IgD-negative memory B cell (primary cell): Measurements from ENCODE around the gene ABAT. TPM values are rescaled to one million over a fixed set of nuclear protein-coding genes. Genes with fewer than 3 reads are reported as not detected.

ENCODE experiments used
- H3K27ac Mint-ChIP-seq, 3 donors: one replicate each; pipeline ENCODE4 v1.8.0; 2020 to 2022; ENCODE audit warnings: mild to moderate bottlenecking in 3 of 3, mixed read lengths in 3 of 3, moderate library complexity in 1 of 3
- H3K27me3 Mint-ChIP-seq: one replicate; pipeline ENCODE4 v1.8.0; 2021; ENCODE audit warnings: mixed read lengths
- H3K36me3 Mint-ChIP-seq: one replicate; pipeline ENCODE4 v1.8.0; 2020; ENCODE audit warnings: mild to moderate bottlenecking, mixed read lengths
- H3K4me1 Mint-ChIP-seq, 3 donors: one replicate each; pipeline ENCODE4 v1.8.0; 2020 to 2022; ENCODE audit warnings: mixed read lengths in 3 of 3, mild to moderate bottlenecking in 1 of 3
- H3K4me3 Mint-ChIP-seq, 4 donors: one replicate each; pipeline ENCODE4 v1.8.0; 2020 to 2022; ENCODE audit warnings: mild to moderate bottlenecking in 4 of 4, mixed read lengths in 4 of 4, moderate library complexity in 3 of 4
- H3K9me3 Mint-ChIP-seq, 3 donors: one replicate each; pipeline ENCODE4 v1.8.0; 2020 to 2021; ENCODE audit warnings: mixed read lengths in 3 of 3, mild to moderate bottlenecking in 1 of 3
- polyA plus RNA-seq: library from polyadenylated mRNA; unstranded; fragments of 300-500 nt; fragmentation: Illumina TruSeq; gene quantifications from one replicate; pipeline ENCODE4 v1.2.3, GENCODE V29; 2021

ABAT gene
- polyA plus RNA-seq, 1 donor from 2014 or later = 3.3 TPM

DNA sequence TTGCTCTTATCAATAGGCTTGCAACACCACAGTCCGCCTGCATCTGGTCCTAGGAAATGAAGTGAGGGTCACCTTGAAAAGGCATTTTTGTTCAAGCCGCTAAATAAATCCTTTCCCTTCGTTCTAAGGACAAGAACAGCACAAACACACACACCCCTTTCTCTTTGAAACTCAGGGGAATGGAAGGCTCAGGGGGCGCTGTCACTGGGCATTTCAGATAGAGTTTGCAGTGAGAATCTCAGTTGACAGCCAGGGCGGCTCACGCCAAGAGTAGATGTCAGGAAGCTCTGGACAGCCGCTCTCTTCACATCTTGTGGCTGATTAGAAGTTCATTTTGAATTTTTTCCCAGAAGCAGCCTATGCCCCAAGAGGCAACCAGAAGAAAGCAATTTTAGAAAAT lies 39.8 kb downstream of the ABAT start:
- Mint-ChIP-seq H3K27me3 (peaks cover 3% of the 10 kb centered on the region), H3K4me1 (peaks cover 0 to 1% (median 1%) of the 10 kb centered on the region in 3 donors), H3K27ac (peak overlapping the region in 1 of 3 donors; percentile 2), H3K36me3 (peaks cover 3% of the 10 kb centered on the region), H3K4me3 (no peak overlapping the region), H3K9me3 (peaks cover 4 to 8% (median 4%) of the 10 kb centered on the region in 3 donors)

DNA sequence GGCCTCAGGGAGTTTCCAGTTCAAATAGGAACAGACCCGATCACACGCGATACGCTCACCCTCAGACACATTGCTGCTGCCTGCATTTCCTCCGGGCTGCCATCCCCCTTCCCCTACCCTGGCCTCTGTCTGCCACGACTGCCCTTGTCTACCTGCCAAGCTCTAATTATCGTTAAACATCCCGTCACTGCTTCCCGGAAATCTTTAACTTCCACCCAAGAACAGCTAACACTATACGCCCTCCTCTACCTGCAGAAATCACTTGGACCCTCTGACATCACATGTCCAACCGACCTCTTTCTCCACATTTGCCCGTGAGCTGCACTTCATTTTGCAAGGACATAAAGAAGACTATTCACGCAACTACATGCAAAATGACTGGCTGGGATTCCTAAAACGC lies 40.4 kb downstream of the ABAT start:
- peaks cover 3% of the 10 kb centered on the region for H3K36me3 Mint-ChIP-seq
- H3K27ac Mint-ChIP-seq = no peak overlapping the region
- peaks cover 3% of the 10 kb centered on the region for H3K27me3 Mint-ChIP-seq
- H3K9me3 Mint-ChIP-seq = peaks cover 4 to 8% (median 4%) of the 10 kb centered on the region in 3 donors
- H3K4me1 Mint-ChIP-seq = peaks cover 0 to 1% (median 1%) of the 10 kb centered on the region in 3 donors
- no peak overlapping the region for H3K4me3 Mint-ChIP-seq

DNA sequence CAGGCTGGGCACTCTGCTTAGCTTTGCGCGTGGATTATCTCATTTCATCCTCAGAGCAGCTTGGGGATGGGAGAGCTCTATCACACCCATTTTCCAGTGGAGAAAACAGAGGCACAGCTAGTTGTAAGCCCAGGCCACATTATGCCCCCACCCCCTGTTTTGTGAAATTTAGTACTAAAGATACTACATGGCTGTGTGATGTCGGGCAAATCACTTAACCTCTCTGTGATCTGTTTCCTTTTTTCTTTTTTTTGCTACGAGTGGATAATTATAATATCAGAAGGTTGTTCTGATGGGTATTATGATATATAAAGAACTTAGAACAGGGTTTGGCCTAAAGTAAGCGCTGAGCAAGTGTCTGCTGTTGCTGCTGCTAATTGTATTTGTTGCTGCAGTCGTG lies 41.6 kb downstream of the ABAT start:
- peaks cover 3% of the 10 kb centered on the region for H3K36me3 Mint-ChIP-seq
- H3K4me1 Mint-ChIP-seq = peaks cover 0 to 1% (median 1%) of the 10 kb centered on the region in 3 donors
- H3K27ac Mint-ChIP-seq = peak overlapping the region in 1 of 3 donors; percentile 16
- H3K27me3 Mint-ChIP-seq = peaks cover 2% of the 10 kb centered on the region
- H3K4me3 Mint-ChIP-seq = no peak overlapping the region
- H3K9me3 Mint-ChIP-seq = peaks cover 3 to 8% (median 4%) of the 10 kb centered on the region in 3 donors

DNA sequence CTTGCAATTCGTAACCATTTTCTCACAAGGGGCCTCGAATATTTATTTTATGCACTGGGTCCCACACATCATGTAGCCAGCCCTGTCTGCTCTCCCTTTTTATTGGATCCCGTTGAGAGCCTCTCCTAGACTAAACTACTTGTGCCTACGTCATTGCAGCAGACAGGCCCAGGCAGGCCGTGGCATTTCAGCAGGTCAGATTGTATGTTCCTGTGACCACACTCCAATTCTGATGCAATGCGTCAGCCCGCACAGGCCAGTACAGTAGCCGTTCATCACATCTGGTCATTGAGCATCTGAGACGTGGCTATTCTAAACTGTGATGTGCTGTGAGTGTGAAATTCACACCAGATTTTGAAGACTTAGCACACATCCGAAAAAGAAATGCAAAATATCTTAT lies 42.2 kb downstream of the ABAT start:
- peak overlapping the region in 1 of 3 donors; percentile 16 for H3K27ac Mint-ChIP-seq
- H3K9me3 Mint-ChIP-seq = peaks cover 0 to 8% (median 4%) of the 10 kb centered on the region in 3 donors
- H3K4me1 Mint-ChIP-seq = peaks cover 0 to 1% (median 1%) of the 10 kb centered on the region in 3 donors
- no peak overlapping the region for H3K4me3 Mint-ChIP-seq
- H3K36me3 Mint-ChIP-seq = peaks cover 3% of the 10 kb centered on the region
- no peaks in the 10 kb centered on the region for H3K27me3 Mint-ChIP-seq

DNA sequence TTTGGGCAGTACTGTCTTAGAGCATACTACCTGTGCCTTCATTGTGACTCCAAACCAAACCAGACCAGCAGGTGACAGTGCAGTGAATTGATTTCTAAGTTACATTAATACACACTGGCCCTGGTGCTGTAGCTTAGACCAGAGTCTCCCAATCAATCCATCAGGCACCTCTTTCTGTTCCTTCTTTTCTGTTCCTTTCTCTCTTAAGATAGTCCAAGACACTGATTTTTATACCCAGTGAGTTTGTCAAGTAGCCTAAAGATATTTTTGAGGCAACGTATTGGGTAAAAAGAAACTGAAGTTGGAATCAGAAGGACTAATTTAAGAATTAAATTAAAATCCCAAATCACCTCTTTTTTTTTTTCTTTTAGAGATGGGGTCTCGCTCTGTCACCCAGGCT lies 43.1 kb downstream of the ABAT start:
- no peak overlapping the region for H3K27ac Mint-ChIP-seq
- H3K4me3 Mint-ChIP-seq = no peak overlapping the region
- H3K9me3 Mint-ChIP-seq = peaks cover 0 to 8% (median 4%) of the 10 kb centered on the region in 3 donors
- peaks cover 3% of the 10 kb centered on the region for H3K36me3 Mint-ChIP-seq
- H3K27me3 Mint-ChIP-seq = no peaks in the 10 kb centered on the region
- H3K4me1 Mint-ChIP-seq = peaks cover 0 to 3% (median 3%) of the 10 kb centered on the region in 3 donors

DNA sequence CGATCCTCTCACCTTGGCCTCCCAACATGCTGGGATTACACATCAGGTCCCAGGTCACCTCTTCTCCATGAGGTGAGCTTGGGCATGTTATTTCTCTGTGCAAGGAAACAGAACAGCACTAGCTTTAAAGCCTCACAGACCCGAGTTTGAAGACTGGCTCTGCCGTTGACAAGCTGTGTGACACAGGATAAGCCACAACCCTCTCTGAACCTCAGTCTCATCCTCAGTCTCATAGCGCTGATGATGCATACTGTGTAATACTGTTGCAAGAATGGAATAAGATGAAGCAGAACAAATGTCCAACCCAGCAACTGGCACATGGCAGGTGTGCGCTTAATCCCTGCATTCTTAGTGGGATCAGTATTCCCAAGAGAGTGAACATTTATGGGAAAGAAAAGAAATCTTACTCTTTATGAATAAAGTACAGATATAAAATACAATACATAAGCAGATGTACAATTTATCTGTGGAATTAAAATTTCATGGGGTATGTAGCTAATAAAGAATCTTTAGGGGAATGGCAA lies 43.5 kb downstream of the ABAT start:
- Mint-ChIP-seq H3K36me3 (peaks cover 3% of the 10 kb centered on the region), H3K4me1 (peaks cover 0 to 3% (median 1%) of the 10 kb centered on the region in 3 donors), H3K27me3 (no peaks in the 10 kb centered on the region), H3K27ac (no peak overlapping the region), H3K9me3 (peaks cover 0 to 8% (median 4%) of the 10 kb centered on the region in 3 donors), H3K4me3 (no peak overlapping the region)

DNA sequence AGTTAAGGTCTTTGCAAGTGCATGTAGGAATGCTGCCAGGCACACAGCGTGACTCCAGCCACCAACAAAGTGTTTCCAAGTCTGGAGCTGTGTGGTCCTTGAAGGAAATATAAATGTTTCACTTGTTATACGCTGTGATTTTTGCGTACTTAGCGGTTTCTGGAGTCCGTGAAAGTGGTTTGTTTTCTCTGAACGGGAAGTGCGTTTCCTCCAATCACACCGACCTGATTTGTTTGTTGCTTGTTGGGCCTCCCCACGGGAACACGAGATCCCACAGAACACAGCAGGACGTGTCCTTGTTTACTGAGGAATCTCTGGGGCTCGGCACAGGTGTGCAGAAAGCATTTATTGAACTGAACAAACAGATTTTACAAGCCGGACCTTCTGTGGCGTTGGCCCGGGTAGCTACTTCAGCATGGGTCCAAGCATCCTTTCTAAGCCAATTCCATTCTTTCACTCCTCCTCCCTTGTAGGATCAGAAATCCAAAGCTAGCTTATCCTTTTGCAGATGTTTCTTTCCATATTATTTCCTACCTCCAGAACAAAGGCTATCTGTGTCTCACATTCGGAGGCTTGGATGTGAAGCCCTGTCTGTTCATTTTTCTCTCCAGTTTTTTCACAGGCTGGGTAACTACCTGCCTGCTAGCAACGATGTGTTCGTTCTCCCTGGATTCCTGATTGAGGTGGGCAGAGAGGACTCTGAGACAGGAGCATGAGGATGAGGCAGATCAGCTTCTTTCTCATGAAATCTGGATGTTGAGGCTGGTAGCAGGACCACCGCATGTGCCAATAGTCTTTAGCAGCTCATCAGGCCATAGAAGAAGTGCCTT lies 44.6 kb downstream of the ABAT start:
- H3K36me3 Mint-ChIP-seq = peaks cover 3% of the 10 kb centered on the region
- H3K4me1 Mint-ChIP-seq = peaks cover 1 to 4% (median 3%) of the 10 kb centered on the region in 3 donors
- peaks cover 0 to 8% (median 4%) of the 10 kb centered on the region in 3 donors for H3K9me3 Mint-ChIP-seq
- no peak overlapping the region for H3K4me3 Mint-ChIP-seq
- no peak overlapping the region for H3K27ac Mint-ChIP-seq
- H3K27me3 Mint-ChIP-seq = no peaks in the 10 kb centered on the region

DNA sequence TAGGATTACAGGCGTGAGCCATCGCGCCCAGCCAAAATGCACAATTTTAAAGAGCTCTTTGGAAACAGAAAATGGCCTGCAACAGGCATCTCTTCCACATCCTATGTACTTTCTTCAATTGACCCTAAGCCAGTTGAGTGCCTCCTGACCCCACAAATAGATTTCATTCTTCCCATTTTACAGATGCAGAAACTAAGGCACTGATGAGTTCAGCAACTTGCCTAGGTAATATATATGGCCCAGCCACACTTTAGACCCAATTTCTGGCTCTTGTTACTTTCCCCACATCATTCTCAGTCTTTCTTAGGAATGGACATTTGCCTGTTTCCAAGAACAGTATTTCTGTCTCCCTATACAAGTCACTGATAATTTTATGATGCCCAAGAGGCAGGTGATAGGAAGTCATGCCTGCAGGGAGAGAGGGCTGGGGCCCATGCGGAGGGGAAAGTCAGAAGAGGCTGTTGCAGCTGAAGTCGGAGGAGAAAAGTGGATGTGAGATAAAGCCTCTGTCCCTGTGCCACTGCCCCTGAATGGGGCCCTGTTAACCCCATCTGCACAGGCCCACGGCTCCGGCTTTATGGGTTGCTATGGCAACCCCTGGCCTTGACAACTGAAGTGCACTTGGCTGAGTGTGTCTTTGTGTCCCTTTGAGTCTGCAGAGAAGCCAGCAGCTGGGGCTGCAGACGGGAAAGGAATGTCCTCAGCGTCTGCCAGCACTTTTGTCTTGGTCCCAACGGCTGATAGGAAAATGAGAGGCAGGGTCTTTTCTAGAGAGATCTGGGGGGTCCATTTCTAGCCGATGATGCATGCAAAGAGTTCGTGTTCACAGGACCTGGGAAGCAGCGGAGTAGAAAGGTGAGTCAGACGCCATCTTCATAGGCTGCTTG lies 45.9 kb downstream of the ABAT start:
- H3K36me3 Mint-ChIP-seq = peaks cover 2% of the 10 kb centered on the region
- H3K4me3 Mint-ChIP-seq = no peak overlapping the region
- H3K9me3 Mint-ChIP-seq = peaks cover 0 to 8% (median 4%) of the 10 kb centered on the region in 3 donors
- peaks cover 1 to 6% (median 2%) of the 10 kb centered on the region in 3 donors for H3K4me1 Mint-ChIP-seq
- no peaks in the 10 kb centered on the region for H3K27me3 Mint-ChIP-seq
- H3K27ac Mint-ChIP-seq = no peak overlapping the region

DNA sequence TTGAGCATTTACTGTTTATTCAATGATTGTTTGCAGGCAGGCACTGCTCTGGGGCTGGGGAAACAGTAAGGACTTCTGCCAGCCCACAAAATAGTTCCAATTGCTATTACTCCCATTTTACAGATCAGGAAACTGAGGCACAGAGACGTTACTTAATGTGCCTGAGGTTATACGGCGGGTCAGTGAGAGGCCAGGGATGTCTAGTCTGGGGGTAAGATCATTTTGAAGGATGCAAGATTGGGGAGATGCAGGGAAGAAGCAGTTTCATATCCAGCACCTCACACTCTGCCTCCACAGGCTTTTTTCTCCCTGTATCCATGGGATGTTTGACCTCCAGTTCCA lies 46.5 kb downstream of the ABAT start:
- peaks cover 0 to 8% (median 4%) of the 10 kb centered on the region in 3 donors for H3K9me3 Mint-ChIP-seq
- H3K4me3 Mint-ChIP-seq = no peak overlapping the region
- H3K36me3 Mint-ChIP-seq = peaks cover 2% of the 10 kb centered on the region
- H3K27ac Mint-ChIP-seq = no peak overlapping the region
- H3K4me1 Mint-ChIP-seq = peaks cover 2 to 12% (median 5%) of the 10 kb centered on the region in 3 donors
- no peaks in the 10 kb centered on the region for H3K27me3 Mint-ChIP-seq

DNA sequence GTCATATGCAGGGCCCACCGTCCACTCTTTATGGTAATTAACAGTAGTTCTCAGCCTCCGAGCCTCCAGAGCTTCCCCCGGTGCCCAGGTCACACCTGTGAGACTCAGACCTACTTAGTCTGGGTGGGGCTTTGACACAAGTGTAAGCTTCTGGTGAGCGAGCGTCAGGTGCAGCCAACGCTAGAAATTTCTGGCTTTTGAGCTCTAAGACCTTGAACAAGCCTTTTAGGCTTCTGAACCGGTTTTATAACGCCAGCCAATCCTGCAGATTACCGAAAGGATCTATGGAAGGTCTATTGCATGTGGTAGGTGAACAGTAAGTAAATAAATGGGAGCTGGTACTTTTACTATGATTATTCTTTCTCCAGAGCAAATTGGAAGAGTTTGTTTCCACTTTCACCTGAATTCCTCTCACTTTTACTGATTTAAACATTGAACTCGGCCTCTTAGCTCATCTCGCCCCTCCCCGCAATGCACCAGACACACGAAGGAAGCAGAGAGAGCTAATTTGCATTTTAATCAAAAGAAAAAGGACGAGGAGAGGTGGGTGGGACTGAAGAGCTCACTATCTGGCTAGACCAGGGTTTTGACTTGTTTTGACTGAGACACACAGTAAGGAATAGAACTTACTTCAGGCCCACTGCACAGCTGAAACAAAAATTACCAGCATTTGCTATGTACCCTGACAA lies 47.1 kb downstream of the ABAT start:
- H3K9me3 Mint-ChIP-seq = peaks cover 0 to 8% (median 4%) of the 10 kb centered on the region in 3 donors
- H3K27ac Mint-ChIP-seq = peak overlapping the region in 2 of 3 donors; percentile 0 to 83
- peaks cover 2% of the 10 kb centered on the region for H3K36me3 Mint-ChIP-seq
- peaks cover 2 to 12% (median 5%) of the 10 kb centered on the region in 3 donors for H3K4me1 Mint-ChIP-seq
- peak overlapping the region; percentile 2 to 80 (median 46) for H3K4me3 Mint-ChIP-seq
- no peaks in the 10 kb centered on the region for H3K27me3 Mint-ChIP-seq

DNA sequence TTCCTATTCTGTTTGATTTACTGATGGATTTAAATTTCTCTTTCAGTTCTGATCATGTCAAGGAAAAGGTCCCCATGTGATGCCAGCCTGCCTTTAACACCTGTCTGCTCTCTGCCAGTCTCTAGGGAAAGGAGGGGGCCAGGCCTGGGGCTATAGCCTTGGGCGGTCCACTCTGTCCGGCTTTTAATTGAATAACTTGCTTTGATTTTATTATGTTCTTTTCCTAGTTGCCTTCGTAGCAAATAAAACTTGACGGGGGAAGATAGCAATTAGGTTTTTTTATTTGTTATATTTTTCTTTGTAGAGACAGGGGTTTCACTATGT lies 47.6 kb downstream of the ABAT start:
- peaks cover 2% of the 10 kb centered on the region for H3K36me3 Mint-ChIP-seq
- H3K9me3 Mint-ChIP-seq = peaks cover 0 to 8% (median 4%) of the 10 kb centered on the region in 3 donors
- peak overlapping the region in 2 of 4 donors; percentile 2 to 24 for H3K4me3 Mint-ChIP-seq
- peak overlapping the region in 1 of 3 donors; percentile 0 for H3K27ac Mint-ChIP-seq
- H3K27me3 Mint-ChIP-seq = no peaks in the 10 kb centered on the region
- peaks cover 2 to 17% (median 9%) of the 10 kb centered on the region in 3 donors for H3K4me1 Mint-ChIP-seq

DNA sequence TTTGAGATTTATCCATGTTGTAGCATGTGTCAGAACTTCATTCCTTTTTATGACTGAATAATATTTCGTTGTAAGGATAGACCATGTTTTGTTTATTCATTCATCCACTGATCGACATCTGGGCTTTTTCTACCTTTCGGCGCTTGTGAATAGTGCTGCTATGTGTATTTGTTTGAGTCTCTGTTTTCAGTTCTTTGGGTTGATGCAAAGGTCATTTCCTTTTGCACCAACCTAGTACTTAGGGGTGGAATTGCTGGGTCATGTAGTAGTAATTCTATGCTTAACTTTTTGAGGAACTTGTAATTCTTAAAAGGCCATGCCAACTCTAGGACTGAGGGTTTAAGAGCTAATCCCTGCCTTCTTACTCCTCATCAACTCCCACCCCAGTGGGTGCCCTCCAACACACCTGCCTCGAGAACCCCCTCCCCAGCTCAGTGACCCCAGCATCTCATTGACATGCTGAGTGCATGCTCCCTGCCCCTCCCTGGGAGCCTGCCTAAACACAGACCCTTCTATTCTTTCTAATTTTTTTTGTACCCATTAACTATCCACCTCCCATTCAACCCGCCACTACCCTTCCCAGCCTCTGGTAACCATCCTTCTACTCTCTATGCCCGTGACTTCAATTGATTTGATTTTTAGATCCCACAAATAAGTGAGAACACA lies 51.2 kb downstream of the ABAT start:
- Mint-ChIP-seq H3K36me3 (peaks cover 2% of the 10 kb centered on the region), H3K4me1 (peaks cover 17 to 50% (median 41%) of the 10 kb centered on the region in 3 donors), H3K4me3 (no peak overlapping the region), H3K27ac (no peak overlapping the region), H3K27me3 (no peaks in the 10 kb centered on the region), H3K9me3 (peaks cover 0 to 3% (median 0%) of the 10 kb centered on the region in 3 donors)

DNA sequence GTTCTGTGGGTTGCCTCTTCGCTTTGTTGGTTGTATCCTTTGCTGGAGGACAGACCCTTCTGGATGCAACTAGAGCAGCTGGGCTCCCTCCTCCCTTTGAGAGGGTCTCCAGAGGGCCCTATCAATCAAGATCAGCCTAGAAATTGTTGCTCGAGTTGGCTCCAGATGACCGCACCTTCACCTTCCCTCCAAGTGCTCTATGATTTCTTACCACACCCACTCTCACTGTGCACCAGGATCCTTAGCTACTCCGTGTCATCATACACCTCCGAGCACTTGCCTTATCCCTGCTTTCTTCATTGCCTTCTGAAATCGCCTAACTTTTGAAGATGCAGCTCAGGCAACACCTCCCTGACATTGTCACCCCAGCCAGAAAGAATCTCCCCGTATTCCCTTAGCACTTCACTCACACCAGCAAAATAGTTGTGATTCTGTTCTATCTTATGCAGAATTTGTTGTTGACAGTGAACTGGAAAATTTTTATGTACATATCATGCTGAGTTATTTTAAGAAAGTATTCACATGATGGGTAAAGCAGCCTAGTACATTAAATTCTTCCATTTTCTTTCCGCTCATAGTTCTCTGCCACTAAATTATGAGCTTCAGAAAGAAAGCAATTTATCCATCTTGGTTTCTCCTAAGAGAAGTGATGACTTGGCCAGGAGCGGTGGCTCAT lies 52.9 kb downstream of the ABAT start:
- Mint-ChIP-seq H3K36me3 (peaks cover 2% of the 10 kb centered on the region), H3K4me3 (no peak overlapping the region), H3K4me1 (peaks cover 14 to 51% (median 47%) of the 10 kb centered on the region in 3 donors), H3K27ac (peak overlapping the region in 1 of 3 donors; percentile 93), H3K27me3 (no peaks in the 10 kb centered on the region), H3K9me3 (peaks cover 0 to 3% (median 0%) of the 10 kb centered on the region in 3 donors)
